Keratinocyte (primary cell): Measurements from ENCODE around the gene C1orf35. TPM values are rescaled to one million over a fixed set of nuclear protein-coding genes. Genes with fewer than 3 reads are reported as not detected.
A peak's percentile ranks its signal among the peaks of the same experiment; 100 is the strongest.

Experiments
- DNase-seq: peaks from one replicate; pipeline ENCODE4 v3.0.0-alpha.2; 2011; ENCODE audit warnings: low read depth, missing footprints, low spot score
- FAIRE-seq: peaks from 2 replicates; lab custom pipeline; 2011; peaks lifted over from hg19 to GRCh38; lab: Jason Lieb, UNC
- H2AFZ ChIP-seq: 2 replicates; pipeline ENCODE4 v1.6.0; 2012; ENCODE audit warnings: low read length, control low read depth, inconsistent platforms; ENCODE audit not compliant: control insufficient read depth
- H3K27ac ChIP-seq: 2 replicates; pipeline ENCODE4 v1.5.1; 2011; ENCODE audit warnings: low read length; ENCODE audit not compliant: control insufficient read depth, insufficient read depth
- H3K27me3 ChIP-seq: 3 replicates; pipeline ENCODE4 v1.6.0; 2011; ENCODE audit warnings: low read length; ENCODE audit not compliant: control insufficient read depth, insufficient read depth; ENCODE audit errors: extremely low read depth
- H3K36me3 ChIP-seq, 2 experiments: 2 replicates in 1 of 2; 3 replicates in 1 of 2; pipeline ENCODE4 v1.5.1; 2011; ENCODE audit warnings: low read length in 2 of 2, mild to moderate bottlenecking in 1 of 2; ENCODE audit not compliant: control insufficient read depth in 2 of 2, insufficient read depth in 2 of 2; ENCODE audit errors: extremely low read depth in 1 of 2
- H3K4me1 ChIP-seq: 3 replicates; pipeline ENCODE4 v1.5.1; 2011; ENCODE audit warnings: low read length; ENCODE audit not compliant: control insufficient read depth, insufficient read depth; ENCODE audit errors: extremely low read depth
- H3K4me2 ChIP-seq: 3 replicates; pipeline ENCODE4 v1.6.0; 2011; ENCODE audit warnings: low read depth, low read length; ENCODE audit not compliant: control insufficient read depth, insufficient read depth; ENCODE audit errors: extremely low read depth
- H3K4me3 ChIP-seq, 3 experiments: fragments of 200-600 bp in 1 of 3; sonication (generic) in 1 of 3; 2 replicates in 2 of 3; 3 replicates in 1 of 3; pipeline ENCODE4 v1.5.1; 2011 to 2016; ENCODE audit warnings: low read length in 3 of 3, mild to moderate bottlenecking in 3 of 3, control low read depth in 2 of 3, inconsistent platforms in 1 of 3, low read depth in 1 of 3, mixed read lengths in 1 of 3, mixed run types in 1 of 3, moderate library complexity in 1 of 3; ENCODE audit not compliant: control insufficient read depth in 2 of 3, insufficient read depth in 2 of 3; ENCODE audit errors: extremely low read depth in 1 of 3
- H3K79me2 ChIP-seq: 2 replicates; pipeline ENCODE4 v1.6.0; 2012; ENCODE audit warnings: low read length; ENCODE audit not compliant: control insufficient read depth, insufficient read depth
- H3K9ac ChIP-seq: 3 replicates; pipeline ENCODE4 v1.6.0; 2011; ENCODE audit warnings: low read length; ENCODE audit not compliant: control insufficient read depth, insufficient read depth; ENCODE audit errors: extremely low read depth
- H3K9me1 ChIP-seq: 3 replicates; pipeline ENCODE4 v1.6.0; 2011; ENCODE audit warnings: low read length; ENCODE audit not compliant: control insufficient read depth, insufficient read depth; ENCODE audit errors: extremely low read depth
- H3K9me3 ChIP-seq: 2 replicates; pipeline ENCODE4 v1.5.1; 2012; ENCODE audit warnings: low read depth, low read length; ENCODE audit not compliant: control insufficient read depth
- H4K20me1 ChIP-seq: 3 replicates; pipeline ENCODE4 v1.6.0; 2011; ENCODE audit warnings: low read length; ENCODE audit not compliant: control insufficient read depth, insufficient read depth; ENCODE audit errors: extremely low read depth
- EZH2 ChIP-seq: IDR thresholded peaks from one replicate; pipeline ENCODE4 v1.6.1; 2012; ENCODE audit warnings: inconsistent platforms, mild to moderate bottlenecking, low read length, moderate library complexity
- dilution Hi-C: fragments of 300-500 bp; cut with MboI; formaldehyde crosslinking; loops from one replicate; pipeline ENCODE4 v1.7.0; 2020; ENCODE audit warnings: low sequenced_read_pairs; ENCODE audit not compliant: extremely low pct_ligation_motif_present
- polyA plus RNA-seq, 5 experiments: library from polyadenylated mRNA; depleted of rRNA in 3 of 5; stranded (reverse) in 3 of 5; stranded (forward) in 1 of 5; unstranded in 1 of 5; fragments of >200 nt; gene quantifications; 1 replicate in 1 of 5; 2 replicates in 3 of 5; 3 replicates in 1 of 5; pipeline versions ENCODE4 v1.2.1 to v1.2.3, GENCODE V29; 2011 to 2012; ENCODE audit warnings: missing spikeins in 2 of 5, low read depth in 1 of 5, low replicate concordance in 1 of 5
- TF ChIP-seq, protein P1 (sequence below), 3 experiments: IDR thresholded peaks in 1 of 3; conservative IDR thresholded peaks in 1 of 3; optimal IDR thresholded peaks in 1 of 3; 2 replicates in 2 of 3; 3 replicates in 1 of 3; pipeline versions ENCODE3 to v1.5.1; 2011; ENCODE audit warnings: low read length in 3 of 3, mild to moderate bottlenecking in 3 of 3, moderate library complexity in 2 of 3, control low read depth in 1 of 3, inconsistent platforms in 1 of 3; ENCODE audit not compliant: insufficient read depth in 2 of 3; ENCODE audit errors: extremely low read depth in 1 of 3

C1orf35 gene
- polyA plus RNA-seq, 1 donor (not counting 4 experiments of a cell fraction or from before 2014, with no cell fraction given): 8.2 TPM

DNA sequence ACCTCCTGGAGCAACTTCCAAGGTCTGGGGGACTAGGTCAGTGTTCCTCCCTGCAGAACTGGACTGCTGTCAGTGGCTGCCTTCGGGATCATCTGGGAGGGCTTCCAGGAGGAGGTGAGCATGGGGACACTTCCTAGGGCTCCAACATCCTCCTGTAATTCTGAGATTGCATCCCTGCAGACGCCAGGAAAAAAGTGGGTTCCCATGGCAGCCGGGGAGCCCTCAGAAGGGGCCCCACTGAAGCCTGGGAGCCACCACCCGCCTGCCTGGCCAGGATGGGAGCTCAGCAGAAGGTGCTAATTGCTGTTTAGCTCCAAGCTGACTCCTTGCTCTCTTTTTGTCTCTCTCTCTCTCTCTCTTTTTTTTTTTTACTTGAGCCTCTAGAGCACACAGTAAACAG is 36.7 kb downstream of the C1orf35 start:
- dilution Hi-C loops: no loop called here
- no peak overlapping the region for H3K9ac ChIP-seq
- FAIRE-seq: no peak

DNA sequence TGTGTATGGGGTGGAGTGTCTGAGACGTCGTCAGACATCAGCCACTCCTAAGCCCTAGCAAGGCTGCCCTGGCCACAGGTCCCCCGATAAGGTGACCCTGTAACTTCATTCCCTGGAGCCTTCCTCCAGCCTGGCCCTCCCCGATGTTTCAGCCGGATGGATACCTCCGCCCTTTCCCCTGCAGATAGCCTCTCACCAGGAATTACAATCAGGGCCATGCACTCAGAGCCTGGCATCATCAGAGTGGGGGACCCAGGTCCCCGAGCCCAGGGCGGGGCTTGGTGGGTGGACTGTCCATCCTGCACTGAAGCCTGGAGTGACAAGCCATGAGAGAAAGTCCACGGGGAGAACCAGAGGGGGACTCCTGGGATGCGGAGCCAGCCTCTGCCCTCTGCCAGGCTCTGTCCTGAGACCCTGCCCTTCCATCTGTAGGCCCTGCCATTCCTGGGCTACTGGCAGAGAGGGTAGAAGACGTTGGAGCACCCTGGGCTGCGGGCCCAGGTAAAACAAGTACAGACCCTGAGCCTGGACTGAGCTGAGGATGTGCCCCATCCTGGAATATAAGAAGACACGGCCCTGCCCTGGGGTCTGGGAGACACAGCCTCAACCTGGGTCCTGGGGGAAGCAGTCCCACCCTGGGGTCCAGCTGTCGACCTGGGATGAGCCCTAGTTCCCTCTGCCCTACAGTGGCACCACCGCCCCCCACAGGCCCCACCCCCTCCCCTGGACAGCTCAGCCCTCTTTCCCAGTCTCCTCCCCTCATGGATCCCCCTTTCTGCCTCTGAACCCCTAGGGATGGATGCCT is 37.4 kb downstream of the C1orf35 start:
- FAIRE-seq: no peak
- no peak overlapping the region for H3K4me2 ChIP-seq
- DNase-seq: no peak
- H3K36me3 ChIP-seq: no peaks in the 10 kb centered on the region
- no peak overlapping the region for H3K9ac ChIP-seq
- H3K27me3 ChIP-seq: peaks cover 38% of the 10 kb centered on the region
- dilution Hi-C loops: no loop called here
- H3K27ac ChIP-seq: no peak overlapping the region
- no peak overlapping the region for H3K4me3 ChIP-seq
- H3K79me2 ChIP-seq: no peaks in the 10 kb centered on the region
- H2AFZ ChIP-seq: no peak overlapping the region
- no peaks in the 10 kb centered on the region for H4K20me1 ChIP-seq
- H3K9me1 ChIP-seq: no peaks in the 10 kb centered on the region
- no peak for TF ChIP-seq EZH2
- TF ChIP-seq, protein P1, sequence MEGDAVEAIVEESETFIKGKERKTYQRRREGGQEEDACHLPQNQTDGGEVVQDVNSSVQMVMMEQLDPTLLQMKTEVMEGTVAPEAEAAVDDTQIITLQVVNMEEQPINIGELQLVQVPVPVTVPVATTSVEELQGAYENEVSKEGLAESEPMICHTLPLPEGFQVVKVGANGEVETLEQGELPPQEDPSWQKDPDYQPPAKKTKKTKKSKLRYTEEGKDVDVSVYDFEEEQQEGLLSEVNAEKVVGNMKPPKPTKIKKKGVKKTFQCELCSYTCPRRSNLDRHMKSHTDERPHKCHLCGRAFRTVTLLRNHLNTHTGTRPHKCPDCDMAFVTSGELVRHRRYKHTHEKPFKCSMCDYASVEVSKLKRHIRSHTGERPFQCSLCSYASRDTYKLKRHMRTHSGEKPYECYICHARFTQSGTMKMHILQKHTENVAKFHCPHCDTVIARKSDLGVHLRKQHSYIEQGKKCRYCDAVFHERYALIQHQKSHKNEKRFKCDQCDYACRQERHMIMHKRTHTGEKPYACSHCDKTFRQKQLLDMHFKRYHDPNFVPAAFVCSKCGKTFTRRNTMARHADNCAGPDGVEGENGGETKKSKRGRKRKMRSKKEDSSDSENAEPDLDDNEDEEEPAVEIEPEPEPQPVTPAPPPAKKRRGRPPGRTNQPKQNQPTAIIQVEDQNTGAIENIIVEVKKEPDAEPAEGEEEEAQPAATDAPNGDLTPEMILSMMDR (optimal IDR thresholded peaks at IDR 0.05 in 1 of 3, IDR thresholded peaks at IDR 0.05 in 1 of 3, conservative IDR thresholded peaks at IDR 0.05 in 1 of 3; ENCODE audit: extremely low read depth in 1 of 3, insufficient read depth in 2 of 3, low read length in 3 of 3): no peak
- no peaks in the 10 kb centered on the region for H3K9me3 ChIP-seq
- no peaks in the 10 kb centered on the region for H3K4me1 ChIP-seq

More for the DNA sequence above, 36.7 kb downstream of the C1orf35 start:
- Histone ChIP-seq H3K4me1 (no peaks in the 10 kb centered on the region), H2AFZ (no peak overlapping the region), H3K4me3 (no peak overlapping the region), H3K36me3 (no peaks in the 10 kb centered on the region), H3K27me3 (peaks cover 31% of the 10 kb centered on the region), H3K9me3 (no peaks in the 10 kb centered on the region), H3K79me2 (no peaks in the 10 kb centered on the region), H3K9me1 (no peaks in the 10 kb centered on the region), H3K4me2 (no peak overlapping the region), H3K27ac (no peak overlapping the region), H4K20me1 (no peaks in the 10 kb centered on the region)
- TF ChIP-seq, protein P1 (optimal IDR thresholded peaks at IDR 0.05 in 1 of 3, IDR thresholded peaks at IDR 0.05 in 1 of 3, conservative IDR thresholded peaks at IDR 0.05 in 1 of 3; ENCODE audit: extremely low read depth in 1 of 3, insufficient read depth in 2 of 3, low read length in 3 of 3): no peak
- peak; percentile 13 for TF ChIP-seq EZH2
- DNase-seq: no peak
